ENCODE measurements around the gene FAM221B. TPM values are rescaled to one million over a fixed set of nuclear protein-coding genes. Genes with fewer than 3 reads are reported as not detected.

Gene FAM221B, protein sequence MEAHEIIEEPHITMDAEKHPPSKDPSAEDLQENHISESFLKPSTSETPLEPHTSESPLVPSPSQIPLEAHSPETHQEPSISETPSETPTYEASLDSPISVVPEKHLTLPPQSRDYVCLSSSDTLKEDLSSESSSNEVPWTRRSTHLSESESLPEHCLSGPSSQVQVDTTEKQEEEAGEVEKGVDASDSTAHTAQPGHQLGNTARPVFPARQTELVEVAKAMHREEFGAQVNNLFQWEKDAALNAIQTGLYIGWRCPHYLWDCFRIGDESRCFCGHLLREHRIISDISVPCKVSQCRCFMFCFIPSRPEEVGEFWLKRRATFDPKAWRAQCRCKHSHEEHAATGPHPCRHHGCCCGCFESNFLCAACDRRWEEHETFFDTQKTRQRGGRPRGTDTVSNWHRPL
- total RNA-seq = not detected in 2 replicates

DNA sequence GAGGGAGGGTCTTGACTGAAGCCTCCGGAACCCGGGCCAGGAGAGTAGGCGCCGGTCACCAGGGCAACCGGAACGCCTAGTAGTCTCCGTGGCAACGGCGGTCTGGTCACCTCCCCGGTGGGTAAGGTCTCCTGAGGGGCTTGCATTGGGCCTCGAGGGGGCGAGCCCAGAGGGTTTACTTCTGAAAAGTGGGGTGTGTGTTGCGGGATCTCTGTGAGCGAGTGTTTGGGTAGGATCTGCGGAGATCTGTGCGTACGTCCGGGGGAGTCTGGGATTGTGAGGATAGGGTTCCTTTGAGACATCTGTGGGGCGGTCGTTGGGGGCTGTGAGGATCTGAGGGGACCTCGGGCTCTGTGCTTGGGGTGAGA is at the start of gene FAM221B:
FAM221B (minus strand) TSS at position 17 of the 368 bp plus-strand sequence. CDS start 2,571 bp downstream, outside the sequence.
- Mint-ChIP-seq H3K27me3 (ENCODE audit: low read depth) (no peaks in the 10 kb centered on the region), H3K36me3 (ENCODE audit: low read depth) (no peaks in the 10 kb centered on the region)
- intact Hi-C loops (cut with micrococcal nuclease) = loop anchor here (5.0 kb wide), 1 partner anchor 81 kb away; the partner anchor contains the start of genes GBA2 and RGP1

DNA sequence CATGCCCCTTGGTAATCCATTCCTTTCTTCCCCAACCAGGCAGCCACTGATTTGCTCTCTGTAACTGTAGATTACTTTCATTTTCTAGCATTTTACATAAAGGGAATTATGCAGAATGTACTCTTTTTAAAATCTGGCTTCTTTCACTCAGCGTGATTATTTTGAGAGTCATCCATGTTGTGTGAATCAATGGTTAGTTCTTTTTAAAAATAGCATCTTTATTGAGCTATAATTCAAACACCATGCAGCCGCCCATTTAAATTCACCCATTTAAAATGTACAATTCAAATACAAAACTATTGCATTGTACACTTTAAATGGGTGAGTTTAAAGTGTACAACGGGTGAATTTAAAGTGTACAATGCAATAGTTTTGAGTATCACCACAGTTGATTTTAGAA is 44.0 kb upstream of the FAM221B start:
- H3K27ac Mint-ChIP-seq = no peak overlapping the region
- H3K36me3 Mint-ChIP-seq (ENCODE audit: low read depth) = no peaks in the 10 kb centered on the region
- H3K4me1 Mint-ChIP-seq (ENCODE audit: low read depth) = no peaks in the 10 kb centered on the region
- intact Hi-C loops (cut with micrococcal nuclease) = no loop called here
- no peak for DNase-seq (ENCODE audit: low spot score)
- H3K9me3 Mint-ChIP-seq = peaks cover 10% of the 10 kb centered on the region
- H3K27me3 Mint-ChIP-seq (ENCODE audit: low read depth) = peaks cover 26% of the 10 kb centered on the region
- no peak overlapping the region for H3K4me3 Mint-ChIP-seq (ENCODE audit: low read depth)

More for the DNA sequence above, at the start of gene FAM221B:
- H3K9me3 Mint-ChIP-seq = no peaks in the 10 kb centered on the region
- peaks cover 18% of the 10 kb centered on the region for H3K4me1 Mint-ChIP-seq (ENCODE audit: low read depth)
- DNase-seq (ENCODE audit: low spot score) = no peak
- H3K27ac Mint-ChIP-seq = peak within 1 kb of the TSS; percentile 79
- peak within 1 kb of the TSS; percentile 87 for H3K4me3 Mint-ChIP-seq (ENCODE audit: low read depth)

DNA sequence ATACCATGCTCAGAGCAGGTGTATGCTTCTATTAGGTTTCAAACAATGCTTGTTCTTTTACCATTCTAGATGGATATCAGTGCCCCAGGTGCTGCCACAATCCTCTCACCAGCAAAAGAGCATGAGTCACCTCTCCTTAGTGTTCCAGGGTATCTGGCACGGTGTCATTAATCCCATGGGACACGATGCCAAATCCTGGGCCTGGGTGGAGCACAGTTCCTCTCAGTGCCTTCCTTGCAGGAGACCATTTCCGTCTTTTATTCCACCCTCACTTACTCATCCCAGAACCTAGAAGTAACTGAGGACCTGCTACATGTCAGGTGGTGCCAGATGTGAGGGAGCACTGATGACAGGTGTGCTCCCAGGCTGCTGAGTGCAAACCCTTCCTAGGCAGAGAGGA is 43.0 kb upstream of the FAM221B start:
- H3K4me1 Mint-ChIP-seq (ENCODE audit: low read depth) = no peaks in the 10 kb centered on the region
- peaks cover 18% of the 10 kb centered on the region for H3K27me3 Mint-ChIP-seq (ENCODE audit: low read depth)

DNA sequence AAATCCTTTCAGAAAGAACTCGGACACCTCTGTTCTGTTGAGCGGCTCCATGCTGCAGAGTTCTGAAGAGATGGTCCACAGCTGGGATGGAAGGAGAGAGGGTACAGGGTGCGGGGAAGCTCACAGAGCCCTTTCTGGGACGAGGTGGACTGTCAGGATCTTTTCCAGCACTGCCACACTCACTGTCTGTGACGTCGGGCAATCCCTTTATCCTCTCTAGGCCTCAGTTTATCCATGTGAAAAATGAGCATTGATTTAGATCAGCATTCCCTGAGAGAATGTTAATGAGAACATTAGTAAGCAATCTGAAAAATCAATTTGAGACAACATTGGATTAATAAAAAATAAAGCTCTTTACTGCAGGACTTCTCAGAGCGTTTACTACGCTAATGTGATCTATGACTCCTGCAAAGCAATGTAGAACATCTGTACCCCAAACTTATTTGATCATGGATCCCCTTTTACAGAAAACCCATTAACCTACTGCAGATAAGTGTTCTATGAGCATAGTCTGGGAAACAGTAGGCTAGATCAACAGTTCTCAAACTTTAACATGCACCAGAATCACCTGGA is 41.9 kb upstream of the FAM221B start, which contains the start of gene OR13J1:
OR13J1 (minus strand) TSS at position 51 of the 573 bp plus-strand sequence; CDS start at position 51, 0 bp downstream.
- no peak within 1 kb of the TSS for H3K27ac Mint-ChIP-seq

More for the DNA sequence above, 43.0 kb upstream of the FAM221B start:
- no peak overlapping the region for H3K27ac Mint-ChIP-seq
- H3K4me3 Mint-ChIP-seq (ENCODE audit: low read depth) = no peak overlapping the region
- DNase-seq (ENCODE audit: low spot score) = no peak
- intact Hi-C loops (cut with micrococcal nuclease) = no loop called here
- H3K36me3 Mint-ChIP-seq (ENCODE audit: low read depth) = no peaks in the 10 kb centered on the region
- peaks cover 1% of the 10 kb centered on the region for H3K9me3 Mint-ChIP-seq

DNA sequence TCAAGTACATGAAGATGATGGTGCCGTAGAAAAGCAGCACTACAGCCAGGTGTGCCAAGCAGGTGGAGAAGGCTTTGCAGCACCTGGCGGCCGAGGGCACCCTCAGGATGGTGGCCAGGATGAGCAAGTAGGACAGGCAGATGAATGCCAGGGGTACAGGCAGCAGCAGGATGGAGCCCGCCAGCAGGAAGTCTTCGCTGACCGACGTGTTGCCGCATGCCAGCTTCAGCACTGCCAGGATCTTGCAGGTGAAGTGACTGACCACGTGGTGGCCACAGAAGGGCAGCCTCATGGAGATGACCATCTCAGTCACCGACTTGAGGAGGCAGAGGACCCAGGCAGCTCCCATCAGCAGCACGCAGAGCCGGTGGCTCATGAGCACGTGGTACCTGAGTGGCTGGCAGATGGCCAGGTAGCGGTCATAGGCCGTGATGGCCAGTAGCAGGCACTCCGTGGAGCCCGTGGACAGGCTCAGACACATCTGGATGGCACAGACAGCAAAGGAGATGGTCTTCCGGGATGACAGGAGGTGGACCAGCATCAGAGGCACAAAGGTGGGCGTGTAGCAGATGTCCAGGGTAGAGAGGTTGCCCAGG is 41.2 kb upstream of the FAM221B start:
- DNase-seq (ENCODE audit: low spot score) = no peak
- no peaks in the 10 kb centered on the region for H3K4me1 Mint-ChIP-seq (ENCODE audit: low read depth)
- H3K27ac Mint-ChIP-seq = no peak overlapping the region
- H3K9me3 Mint-ChIP-seq = no peaks in the 10 kb centered on the region
- intact Hi-C loops (cut with micrococcal nuclease) = no loop called here
- no peak overlapping the region for H3K4me3 Mint-ChIP-seq (ENCODE audit: low read depth)
- peaks cover 1% of the 10 kb centered on the region for H3K27me3 Mint-ChIP-seq (ENCODE audit: low read depth)
- H3K36me3 Mint-ChIP-seq (ENCODE audit: low read depth) = no peaks in the 10 kb centered on the region

More for the DNA sequence above, 41.9 kb upstream of the FAM221B start, which contains the start of gene OR13J1:
- intact Hi-C loops (cut with micrococcal nuclease) = no loop called here
- Mint-ChIP-seq H3K9me3 (no peaks in the 10 kb centered on the region), H3K4me3 (ENCODE audit: low read depth) (no peak within 1 kb of the TSS), H3K4me1 (ENCODE audit: low read depth) (no peaks in the 10 kb centered on the region), H3K27me3 (ENCODE audit: low read depth) (peaks cover 7% of the 10 kb centered on the region), H3K36me3 (ENCODE audit: low read depth) (no peaks in the 10 kb centered on the region)
- no peak for DNase-seq (ENCODE audit: low spot score)

DNA sequence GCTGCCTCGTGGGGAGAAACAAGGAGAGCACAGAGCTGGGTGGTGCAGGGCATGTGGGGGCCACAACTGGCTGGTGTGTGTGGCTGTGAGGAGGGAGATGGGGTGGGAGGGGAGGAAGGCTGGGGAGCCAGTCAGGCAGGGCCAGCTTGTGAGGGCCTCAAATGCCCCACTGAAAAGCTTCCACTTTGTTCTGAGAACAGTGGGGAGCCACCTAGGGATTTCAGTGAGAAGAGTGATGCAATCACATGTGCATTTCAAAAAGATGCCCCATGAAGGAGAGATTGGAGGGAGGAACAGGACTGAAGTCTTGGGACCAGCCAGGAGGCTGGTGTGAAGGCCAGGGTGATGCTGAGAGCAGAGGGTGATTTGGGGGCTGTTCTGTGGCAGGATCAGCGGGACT is 40.4 kb upstream of the FAM221B start:
- Mint-ChIP-seq H3K4me3 (ENCODE audit: low read depth) (no peak overlapping the region), H3K4me1 (ENCODE audit: low read depth) (no peaks in the 10 kb centered on the region), H3K36me3 (ENCODE audit: low read depth) (no peaks in the 10 kb centered on the region), H3K27me3 (ENCODE audit: low read depth) (no peaks in the 10 kb centered on the region), H3K27ac (no peak overlapping the region), H3K9me3 (no peaks in the 10 kb centered on the region)
- intact Hi-C loops (cut with micrococcal nuclease) = no loop called here
- no peak for DNase-seq (ENCODE audit: low spot score)

DNA sequence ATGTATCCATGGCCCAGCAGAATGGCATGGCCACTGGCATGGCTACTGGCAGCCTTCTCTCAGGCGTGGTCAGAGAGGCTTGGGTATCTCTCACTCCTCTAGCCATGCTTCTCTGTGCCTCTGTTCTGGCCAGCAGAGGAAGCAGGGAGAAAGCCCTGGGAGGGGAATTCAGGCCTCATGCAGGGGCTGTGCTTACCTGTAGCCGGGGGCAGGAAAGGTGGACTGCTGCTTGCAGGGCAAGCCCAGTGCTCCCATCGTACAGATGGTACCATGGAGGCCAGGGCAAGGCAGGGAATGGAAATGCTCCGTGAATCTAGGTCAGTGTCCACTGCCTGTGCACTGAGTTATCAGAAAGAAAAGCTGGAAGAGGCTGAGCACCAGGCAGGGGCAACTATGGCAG is 39.0 kb upstream of the FAM221B start:
- no peaks in the 10 kb centered on the region for H3K36me3 Mint-ChIP-seq (ENCODE audit: low read depth)
- H3K4me1 Mint-ChIP-seq (ENCODE audit: low read depth) = no peaks in the 10 kb centered on the region
- H3K4me3 Mint-ChIP-seq (ENCODE audit: low read depth) = no peak overlapping the region
- H3K27ac Mint-ChIP-seq = no peak overlapping the region
- no peak for DNase-seq (ENCODE audit: low spot score)
- intact Hi-C loops (cut with micrococcal nuclease) = no loop called here
- no peaks in the 10 kb centered on the region for H3K9me3 Mint-ChIP-seq
- no peaks in the 10 kb centered on the region for H3K27me3 Mint-ChIP-seq (ENCODE audit: low read depth)

DNA sequence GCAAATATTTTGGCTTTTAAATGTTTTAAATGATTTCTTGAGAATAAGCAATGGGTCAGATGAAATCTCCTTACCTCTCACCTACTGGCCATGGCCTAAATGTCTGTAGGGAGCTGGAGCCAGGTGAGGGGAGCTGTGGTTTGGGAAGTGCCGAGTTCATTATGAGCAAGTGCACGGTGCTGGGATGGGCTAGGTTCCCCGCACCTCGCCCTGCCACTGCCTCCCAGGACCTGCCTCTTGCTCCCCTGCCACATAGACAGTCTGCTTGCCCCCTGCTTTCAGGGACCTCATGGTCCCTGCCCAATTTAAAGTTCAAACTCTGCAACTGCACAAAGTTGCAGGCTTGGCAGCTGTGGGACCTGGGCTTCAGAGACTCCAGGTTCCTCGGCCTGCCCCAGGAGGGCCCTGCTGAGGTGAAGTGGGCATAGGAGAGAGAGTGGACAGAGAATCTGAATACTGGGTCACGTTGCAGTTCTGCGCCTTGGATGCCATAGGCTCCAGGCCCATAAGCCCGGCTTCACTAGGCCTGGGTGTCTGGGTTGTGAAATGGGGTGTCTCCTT is 36.2 kb upstream of the FAM221B start:
- no peak for DNase-seq (ENCODE audit: low spot score)
- Mint-ChIP-seq H3K27ac (no peak overlapping the region), H3K9me3 (no peaks in the 10 kb centered on the region), H3K27me3 (ENCODE audit: low read depth) (peaks cover 8% of the 10 kb centered on the region), H3K4me3 (ENCODE audit: low read depth) (no peak overlapping the region), H3K4me1 (ENCODE audit: low read depth) (no peaks in the 10 kb centered on the region), H3K36me3 (ENCODE audit: low read depth) (no peaks in the 10 kb centered on the region)
- intact Hi-C loops (cut with micrococcal nuclease) = no loop called here

DNA sequence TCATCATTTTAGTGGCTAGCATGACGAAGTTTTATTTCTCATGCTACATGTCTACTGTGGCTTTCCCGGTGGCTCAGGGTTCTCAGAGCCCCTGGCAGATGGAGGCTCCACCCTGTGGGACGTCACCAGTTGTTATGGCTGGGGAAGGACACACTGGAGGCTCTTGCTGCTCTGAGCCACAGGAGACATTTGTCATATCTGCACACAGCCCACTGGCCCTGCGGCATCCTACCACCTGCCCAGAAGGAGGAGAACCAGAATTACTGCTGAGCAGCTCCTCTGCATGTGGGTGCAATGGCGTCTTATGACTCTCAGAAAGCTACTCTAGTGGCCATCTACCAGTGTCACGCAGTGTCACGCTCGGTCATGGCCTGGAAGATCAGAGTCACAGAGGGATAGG is 35.1 kb upstream of the FAM221B start:
- intact Hi-C loops (cut with micrococcal nuclease) = no loop called here
- no peak for DNase-seq (ENCODE audit: low spot score)
- Mint-ChIP-seq H3K27me3 (ENCODE audit: low read depth) (peaks cover 9% of the 10 kb centered on the region), H3K4me3 (ENCODE audit: low read depth) (no peak overlapping the region), H3K9me3 (no peaks in the 10 kb centered on the region), H3K36me3 (ENCODE audit: low read depth) (no peaks in the 10 kb centered on the region), H3K4me1 (ENCODE audit: low read depth) (no peaks in the 10 kb centered on the region), H3K27ac (no peak overlapping the region)

DNA sequence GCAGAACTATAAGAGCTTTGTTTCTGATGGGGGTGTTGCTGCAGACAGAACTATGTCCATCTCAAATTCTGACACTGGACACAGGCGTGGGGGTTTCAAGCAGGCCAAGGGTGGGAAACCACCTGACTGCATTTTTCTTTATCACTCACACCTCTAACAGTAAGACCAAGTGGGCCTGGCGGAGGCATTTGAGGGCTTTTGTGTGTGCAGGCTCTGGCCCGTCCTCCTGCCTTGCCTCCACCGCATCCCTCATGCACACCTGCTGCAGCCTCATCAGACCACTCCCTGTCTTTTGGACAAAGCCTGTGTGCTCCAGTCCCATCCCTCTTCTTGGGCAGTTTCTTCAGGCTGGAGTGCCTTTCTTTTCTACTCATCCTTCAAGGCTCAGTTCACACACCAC is 33.8 kb upstream of the FAM221B start:
- H3K4me1 Mint-ChIP-seq (ENCODE audit: low read depth) = no peaks in the 10 kb centered on the region
- no peak overlapping the region for H3K4me3 Mint-ChIP-seq (ENCODE audit: low read depth)
- H3K36me3 Mint-ChIP-seq (ENCODE audit: low read depth) = no peaks in the 10 kb centered on the region
- no peak for DNase-seq (ENCODE audit: low spot score)
- no peaks in the 10 kb centered on the region for H3K9me3 Mint-ChIP-seq
- peaks cover 10% of the 10 kb centered on the region for H3K27me3 Mint-ChIP-seq (ENCODE audit: low read depth)
- intact Hi-C loops (cut with micrococcal nuclease) = no loop called here
- H3K27ac Mint-ChIP-seq = no peak overlapping the region

DNA sequence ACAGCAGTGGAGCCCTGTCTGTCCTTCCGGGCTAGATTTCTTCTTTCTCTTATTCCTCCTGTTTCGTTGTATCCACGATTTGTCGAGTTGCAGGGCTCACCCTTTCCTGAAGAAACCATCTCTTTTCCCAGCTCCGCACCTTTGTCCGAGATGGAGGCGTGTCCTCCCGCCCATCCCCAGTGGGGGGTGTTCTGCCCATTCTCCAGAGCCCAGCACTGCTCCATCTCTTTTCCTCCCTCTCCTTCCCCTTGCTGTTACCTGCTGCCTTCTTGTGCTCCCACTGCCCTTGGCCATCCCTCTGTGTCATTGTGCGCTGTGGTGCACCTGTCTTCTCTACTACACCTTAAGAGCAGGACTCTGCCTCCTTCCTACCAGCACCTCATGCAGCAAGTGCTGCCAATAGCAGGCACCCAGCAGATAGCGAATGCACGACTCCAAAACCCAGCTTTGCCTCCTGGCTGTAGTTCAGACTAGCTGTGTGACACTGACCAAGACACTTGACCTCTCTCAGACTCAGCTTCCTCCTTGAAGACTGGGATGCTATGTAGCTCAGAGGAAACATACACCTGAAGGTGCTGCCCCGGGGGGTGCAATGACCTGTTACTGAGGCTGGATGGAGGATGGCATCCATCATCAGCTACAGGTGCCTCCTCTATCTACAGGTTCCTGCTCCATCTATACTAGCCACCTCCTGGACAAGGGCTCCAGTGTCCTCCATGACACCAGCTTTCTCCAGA is 32.8 kb upstream of the FAM221B start:
- intact Hi-C loops (cut with micrococcal nuclease) = no loop called here
- Mint-ChIP-seq H3K36me3 (ENCODE audit: low read depth) (no peaks in the 10 kb centered on the region), H3K27me3 (ENCODE audit: low read depth) (peaks cover 10% of the 10 kb centered on the region), H3K4me1 (ENCODE audit: low read depth) (no peaks in the 10 kb centered on the region), H3K27ac (no peak overlapping the region), H3K9me3 (no peaks in the 10 kb centered on the region), H3K4me3 (ENCODE audit: low read depth) (no peak overlapping the region)
- no peak for DNase-seq (ENCODE audit: low spot score)

DNA sequence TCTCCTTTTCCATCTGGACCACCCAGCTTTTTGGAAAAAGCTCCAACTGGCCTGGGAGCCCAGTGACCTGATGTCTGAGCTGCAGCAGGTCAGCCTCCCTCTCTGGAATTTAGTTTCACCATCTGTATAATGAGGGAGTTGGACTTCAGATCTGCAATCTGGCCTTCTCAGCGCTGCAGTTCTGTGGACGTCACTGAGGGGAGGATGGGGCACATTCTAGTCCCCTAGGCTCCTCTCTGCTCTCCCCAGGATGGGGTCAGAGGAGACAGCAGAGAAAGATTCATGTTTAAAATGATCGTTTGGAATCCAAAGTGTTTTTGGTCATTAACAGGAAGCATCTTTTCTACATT is 31.4 kb upstream of the FAM221B start:
- Mint-ChIP-seq H3K4me3 (ENCODE audit: low read depth) (no peak overlapping the region), H3K27me3 (ENCODE audit: low read depth) (peaks cover 10% of the 10 kb centered on the region), H3K9me3 (no peaks in the 10 kb centered on the region), H3K36me3 (ENCODE audit: low read depth) (no peaks in the 10 kb centered on the region), H3K4me1 (ENCODE audit: low read depth) (no peaks in the 10 kb centered on the region), H3K27ac (no peak overlapping the region)
- DNase-seq (ENCODE audit: low spot score) = no peak
- intact Hi-C loops (cut with micrococcal nuclease) = no loop called here
